Activated effector memory CD4-positive, alpha-beta T cell treated with anti-CD3 and anti-CD28 coated beads, Interleukin-2, amount 50 U/mL, for 16 hours (primary cell): ENCODE results near the gene SEPHS1.
"Not testable (repeated sequence)": the region's sequence is repeated elsewhere in the genome, so short reads cannot be mapped to it uniquely, and the experiment has no call there.

Source experiments
- DNase-seq: peaks from one replicate; pipeline ENCODE4 v3.0.0-alpha.2; 2020

The SEPHS1 gene

GRCh38 chr10:13327534-13327933, 20.6 kb downstream of the SEPHS1 start:
- no peak for DNase-seq

- DNase-seq: no peak
These were observed 25.4 kb downstream of the SEPHS1 start for GRCh38 chr10:13322615-13323148.

GRCh38 chr10:13321576-13321975, 26.5 kb downstream of the SEPHS1 start:
- no peak for DNase-seq

- DNase-seq: no peak
These were observed 28.9 kb downstream of the SEPHS1 start for GRCh38 chr10:13319166-13319565.

- no peak for DNase-seq
These were observed 30.6 kb downstream of the SEPHS1 start for GRCh38 chr10:13317474-13317873.

GRCh38 chr10:13316635-13317311, 31.3 kb downstream of the SEPHS1 start:
- DNase-seq: peak; percentile 6

- no peak for DNase-seq
These were observed 32.7 kb downstream of the SEPHS1 start for GRCh38 chr10:13315361-13315760.

GRCh38 chr10:13311177-13311575, 36.9 kb downstream of the SEPHS1 start:
- no peak for DNase-seq

- DNase-seq: peak; percentile 44
These were observed 37.4 kb downstream of the SEPHS1 start for GRCh38 chr10:13310518-13311176.

GRCh38 chr10:13309792-13310191, 38.3 kb downstream of the SEPHS1 start:
- no peak for DNase-seq

- no peak for DNase-seq
These were observed 40.0 kb downstream of the SEPHS1 start for GRCh38 chr10:13308096-13308495.

- no peak for DNase-seq
These were observed 42.0 kb downstream of the SEPHS1 start for GRCh38 chr10:13306103-13306502.

- no peak for DNase-seq
These were observed 45.1 kb downstream of the SEPHS1 start for GRCh38 chr10:13302821-13303555.

GRCh38 chr10:13299437-13300287, 48.4 kb downstream of the SEPHS1 start, which contains the start of gene PHYH:
Gene PHYH, minus strand, starts transcription at chr10:13300064. Its CDS starts 22 bp downstream, at chr10:13300042.
- peak; percentile 94 for DNase-seq

- no peak for DNase-seq
These were observed 49.2 kb downstream of the SEPHS1 start for GRCh38 chr10:13298748-13299436.

- DNase-seq: no peak
These were observed 51.6 kb downstream of the SEPHS1 start for GRCh38 chr10:13296476-13296875.

- DNase-seq: no peak
These were observed 53.3 kb downstream of the SEPHS1 start for GRCh38 chr10:13294784-13295183.

- no peak for DNase-seq
These were observed 56.0 kb downstream of the SEPHS1 start for GRCh38 chr10:13291821-13292773.

- no peak for DNase-seq
These were observed 57.0 kb downstream of the SEPHS1 start for GRCh38 chr10:13291061-13291460.

GRCh38 chr10:13284050-13284449, 64.0 kb downstream of the SEPHS1 start:
- DNase-seq: no peak

GRCh38 chr10:13282348-13282747, 65.7 kb downstream of the SEPHS1 start:
- DNase-seq: not testable (repeated sequence)
